Erythroblast (primary cell): Measurements from ENCODE around the gene LLGL1.

Source experiments
- GATA1 ChIP-seq: IDR thresholded peaks from 2 replicates; pipeline ENCODE4 v1.6.1; 2011; ENCODE audit warnings: low read depth, mild to moderate bottlenecking, control low read depth, low read length, moderate library complexity
- POLR2A ChIP-seq: IDR thresholded peaks from 2 replicates; pipeline ENCODE4 v1.6.1; 2011; ENCODE audit warnings: mild to moderate bottlenecking, low read length

DNA sequence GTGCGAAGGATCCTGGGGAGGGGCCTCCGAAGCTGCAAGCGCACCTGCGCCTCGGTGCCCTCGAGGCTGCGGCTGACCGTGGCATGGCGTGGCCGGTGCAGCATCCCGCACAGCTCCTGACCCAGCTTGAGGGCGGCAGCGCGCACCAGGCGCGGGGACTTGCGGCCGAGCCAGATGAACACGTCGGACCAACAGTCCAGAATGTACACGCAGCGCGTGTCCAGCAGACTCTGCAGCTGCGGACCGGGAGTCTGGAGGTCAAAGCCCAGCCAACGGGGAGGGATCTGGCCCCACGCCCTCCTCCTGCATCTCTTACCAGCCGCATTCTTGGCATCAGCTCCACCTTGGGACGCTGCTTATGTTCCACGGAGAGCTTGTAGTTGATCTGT is 22.2 kb downstream of the LLGL1 start:
- TF ChIP-seq POLR2A (no peak), GATA1 (no peak)
